ENCODE results near the gene FAM227B. TPM values are rescaled to one million over a fixed set of nuclear protein-coding genes. Genes with fewer than 3 reads are reported as not detected.

Gene FAM227B
- total and polyA plus RNA-seq, 2 experiments from 2014 or later, result 10.4 to 23.6 TPM

DNA sequence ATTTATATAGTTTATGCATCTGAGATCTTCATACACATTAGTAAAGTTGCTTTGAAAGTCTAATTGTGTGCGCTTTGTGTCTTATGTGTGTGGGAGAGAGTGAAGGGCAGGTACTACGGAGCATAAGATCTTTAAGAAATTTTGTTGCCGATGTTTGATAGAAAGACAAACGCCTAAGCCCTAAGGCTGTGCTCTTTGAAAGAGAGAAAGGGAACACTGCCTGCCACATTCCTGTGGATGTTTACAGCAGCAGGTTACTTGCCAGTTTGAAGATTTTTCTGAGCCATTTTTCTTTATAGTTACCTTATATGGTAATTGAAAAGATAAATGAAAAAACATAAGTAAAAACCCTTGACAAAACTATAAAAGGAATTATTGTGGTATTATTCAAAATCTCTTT is 17.2 kb upstream of the FAM227B start:
- DNase-seq (ENCODE audit: low read depth in 1 of 2, low spot score in 1 of 2), result no peak
- H3K4me1 ChIP-seq (ENCODE audit: low read depth), result no peaks in the 10 kb centered on the region
- no peaks in the 10 kb centered on the region for H3K9me3 ChIP-seq (ENCODE audit: low read depth)
- TF ChIP-seq, protein P1, sequence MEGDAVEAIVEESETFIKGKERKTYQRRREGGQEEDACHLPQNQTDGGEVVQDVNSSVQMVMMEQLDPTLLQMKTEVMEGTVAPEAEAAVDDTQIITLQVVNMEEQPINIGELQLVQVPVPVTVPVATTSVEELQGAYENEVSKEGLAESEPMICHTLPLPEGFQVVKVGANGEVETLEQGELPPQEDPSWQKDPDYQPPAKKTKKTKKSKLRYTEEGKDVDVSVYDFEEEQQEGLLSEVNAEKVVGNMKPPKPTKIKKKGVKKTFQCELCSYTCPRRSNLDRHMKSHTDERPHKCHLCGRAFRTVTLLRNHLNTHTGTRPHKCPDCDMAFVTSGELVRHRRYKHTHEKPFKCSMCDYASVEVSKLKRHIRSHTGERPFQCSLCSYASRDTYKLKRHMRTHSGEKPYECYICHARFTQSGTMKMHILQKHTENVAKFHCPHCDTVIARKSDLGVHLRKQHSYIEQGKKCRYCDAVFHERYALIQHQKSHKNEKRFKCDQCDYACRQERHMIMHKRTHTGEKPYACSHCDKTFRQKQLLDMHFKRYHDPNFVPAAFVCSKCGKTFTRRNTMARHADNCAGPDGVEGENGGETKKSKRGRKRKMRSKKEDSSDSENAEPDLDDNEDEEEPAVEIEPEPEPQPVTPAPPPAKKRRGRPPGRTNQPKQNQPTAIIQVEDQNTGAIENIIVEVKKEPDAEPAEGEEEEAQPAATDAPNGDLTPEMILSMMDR (IDR thresholded peaks at IDR 0.05; ENCODE audit: low read depth, low read length), result no peak
- no peak overlapping the region for H3K27ac ChIP-seq
- H3K27me3 ChIP-seq, result no peaks in the 10 kb centered on the region
- no peak overlapping the region for H3K4me3 ChIP-seq
- peaks cover 6% of the 10 kb centered on the region for H3K36me3 ChIP-seq

DNA sequence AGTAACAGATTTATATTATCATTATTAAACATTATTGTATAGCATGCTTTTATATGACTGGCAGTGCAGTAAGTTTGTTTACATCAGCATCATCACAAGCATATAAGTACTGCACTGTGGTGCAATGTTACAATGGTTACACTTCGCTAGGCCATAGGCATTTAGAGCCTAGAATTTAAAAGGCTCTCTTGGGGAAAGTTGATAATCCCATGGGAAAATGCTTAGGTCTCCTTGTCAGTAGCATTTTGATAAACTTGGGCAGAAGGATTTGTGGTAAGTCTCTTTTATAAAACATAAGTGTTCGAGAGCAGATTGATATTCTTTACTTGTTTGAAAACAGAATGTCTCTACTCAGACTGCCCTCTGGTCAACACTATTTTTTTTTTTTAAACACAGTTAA is 7.8 kb upstream of the FAM227B start:
- no peaks in the 10 kb centered on the region for H3K9me3 ChIP-seq (ENCODE audit: low read depth)
- TF ChIP-seq, protein P1 (IDR thresholded peaks at IDR 0.05; ENCODE audit: low read depth, low read length), result no peak
- peaks cover 3% of the 10 kb centered on the region for H3K4me1 ChIP-seq (ENCODE audit: low read depth)
- DNase-seq (ENCODE audit: low read depth in 1 of 2, low spot score in 1 of 2), result no peak
- H3K27me3 ChIP-seq, result no peaks in the 10 kb centered on the region
- no peak overlapping the region for H3K4me3 ChIP-seq
- H3K27ac ChIP-seq, result no peak overlapping the region
- peaks cover 16% of the 10 kb centered on the region for H3K36me3 ChIP-seq

DNA sequence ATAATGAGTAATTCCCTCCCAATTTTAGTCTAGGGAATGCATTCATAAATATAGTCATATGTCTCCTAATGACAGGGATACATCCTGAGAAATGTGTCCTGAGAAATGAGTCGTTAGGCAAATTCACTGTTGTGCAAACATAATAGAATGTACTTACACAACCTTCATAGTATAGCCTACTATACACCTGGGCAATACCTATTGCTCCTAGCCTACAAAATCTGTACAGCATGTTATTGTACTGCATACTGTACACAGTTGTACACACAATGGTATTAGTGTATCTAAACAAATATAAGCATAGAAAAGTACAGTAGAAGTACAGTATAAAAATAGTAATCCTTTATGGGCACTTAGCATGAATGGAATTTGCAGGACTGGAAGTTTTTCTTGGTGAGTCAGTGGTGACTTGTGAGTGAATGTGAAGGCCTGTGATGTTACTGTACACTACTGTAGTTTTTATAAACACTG is 6.8 kb upstream of the FAM227B start:
- Histone ChIP-seq H3K27me3 (no peaks in the 10 kb centered on the region), H3K4me1 (ENCODE audit: low read depth) (peaks cover 3% of the 10 kb centered on the region), H3K36me3 (peaks cover 16% of the 10 kb centered on the region), H3K27ac (no peak overlapping the region), H3K9me3 (ENCODE audit: low read depth) (no peaks in the 10 kb centered on the region), H3K4me3 (no peak overlapping the region)
- peak in 1 of 2 donors; percentile 70 for DNase-seq (ENCODE audit: low read depth in 1 of 2, low spot score in 1 of 2)
- TF ChIP-seq, protein P1 (IDR thresholded peaks at IDR 0.05; ENCODE audit: low read depth, low read length), result no peak

DNA sequence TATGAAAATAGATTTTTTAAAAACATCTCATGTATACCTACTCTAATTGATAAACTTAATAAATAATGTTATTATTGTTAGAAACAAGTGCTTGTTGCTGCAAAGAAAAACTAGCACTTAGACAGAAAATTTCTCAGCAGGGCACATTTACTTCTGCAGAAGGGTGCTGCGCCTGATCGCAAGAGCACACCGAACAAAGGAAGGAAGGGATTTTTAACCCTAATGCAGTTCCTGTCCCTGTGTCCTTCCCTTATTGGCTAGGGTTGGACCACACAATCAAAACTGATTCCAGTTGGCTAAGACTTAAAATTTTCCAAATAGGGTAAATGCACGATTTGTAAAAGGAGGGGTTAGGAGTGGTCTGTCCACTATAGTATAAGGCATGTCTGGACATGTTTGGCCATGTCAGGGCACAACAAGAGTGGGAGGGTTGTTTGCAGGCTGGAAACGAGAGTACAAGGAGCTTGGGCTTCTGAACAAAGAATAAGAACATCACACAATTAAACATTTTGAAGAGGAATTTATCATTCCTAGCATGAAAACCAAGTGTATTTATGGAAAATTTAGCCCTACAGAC is 4.9 kb upstream of the FAM227B start:
- no peak overlapping the region for H3K27ac ChIP-seq
- peaks cover 12% of the 10 kb centered on the region for H3K36me3 ChIP-seq
- TF ChIP-seq, protein P1 (IDR thresholded peaks at IDR 0.05; ENCODE audit: low read depth, low read length), result no peak
- peaks cover 7% of the 10 kb centered on the region for H3K4me1 ChIP-seq (ENCODE audit: low read depth)
- H3K4me3 ChIP-seq, result no peak overlapping the region
- no peaks in the 10 kb centered on the region for H3K27me3 ChIP-seq
- H3K9me3 ChIP-seq (ENCODE audit: low read depth), result no peaks in the 10 kb centered on the region
- DNase-seq (ENCODE audit: low read depth in 1 of 2, low spot score in 1 of 2), result no peak

DNA sequence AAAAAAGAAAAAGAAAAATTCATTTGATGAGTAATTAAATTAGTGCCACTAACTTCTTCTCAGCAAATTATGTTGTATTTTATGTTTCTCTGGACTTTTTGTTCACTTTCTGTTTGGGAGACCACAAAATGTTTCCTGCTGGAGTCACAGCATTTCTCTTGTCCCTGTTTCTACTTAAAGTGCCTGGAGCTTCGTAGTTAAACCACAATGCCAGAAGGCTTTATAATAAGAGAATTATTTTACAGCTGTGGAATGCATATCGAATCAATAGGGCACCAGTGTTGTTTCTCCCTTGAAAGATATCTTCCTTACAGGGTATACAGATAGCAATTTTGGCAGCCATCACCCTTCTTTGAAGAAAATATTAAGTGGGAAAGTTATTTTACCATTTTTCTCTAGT is 3.4 kb upstream of the FAM227B start:
- Histone ChIP-seq H3K4me3 (no peak overlapping the region), H3K36me3 (peaks cover 12% of the 10 kb centered on the region), H3K4me1 (ENCODE audit: low read depth) (peaks cover 13% of the 10 kb centered on the region), H3K27me3 (no peaks in the 10 kb centered on the region), H3K9me3 (ENCODE audit: low read depth) (no peaks in the 10 kb centered on the region), H3K27ac (no peak overlapping the region)
- TF ChIP-seq, protein P1 (IDR thresholded peaks at IDR 0.05; ENCODE audit: low read depth, low read length), result no peak
- DNase-seq (ENCODE audit: low read depth in 1 of 2, low spot score in 1 of 2), result peak in 1 of 2 donors; percentile 47
